Osteoblast (primary cell): Measurements from ENCODE around the gene CDK11A. TPM values are rescaled to one million over a fixed set of nuclear protein-coding genes. Genes with fewer than 3 reads are reported as not detected.

Source experiments
- DNase-seq: peaks from one replicate; pipeline ENCODE4 v3.0.0; 2011; ENCODE audit warnings: low spot score, mixed read lengths; ENCODE audit not compliant: insufficient read length; ENCODE audit errors: missing footprints
- H2AFZ ChIP-seq: 2 replicates; pipeline ENCODE4 v1.6.0; 2011; ENCODE audit warnings: mild to moderate bottlenecking, low read length
- H3K27ac ChIP-seq: 2 replicates; pipeline ENCODE4 v1.5.1; 2011; ENCODE audit warnings: mild to moderate bottlenecking, low read depth, low read length, moderate library complexity
- H3K27me3 ChIP-seq: 2 replicates; pipeline ENCODE4 v1.6.0; 2012; ENCODE audit warnings: mild to moderate bottlenecking, control low read depth, inconsistent platforms, low read length, moderate library complexity; ENCODE audit not compliant: insufficient read depth
- H3K36me3 ChIP-seq: 2 replicates; pipeline ENCODE4 v1.5.1; 2011; ENCODE audit warnings: mild to moderate bottlenecking, low read length, control low read depth, moderate library complexity; ENCODE audit not compliant: insufficient read depth
- H3K4me1 ChIP-seq: 2 replicates; pipeline ENCODE4 v1.5.1; 2011; ENCODE audit warnings: mild to moderate bottlenecking, low read length, control low read depth, moderate library complexity; ENCODE audit not compliant: insufficient read depth
- H3K4me2 ChIP-seq: 2 replicates; pipeline ENCODE4 v1.6.0; 2011; ENCODE audit warnings: mild to moderate bottlenecking, low read length; ENCODE audit not compliant: insufficient read depth
- H3K4me3 ChIP-seq: fragments of 200-600 bp; sonication (generic); 3 replicates; pipeline ENCODE4 v1.5.1; 2012; ENCODE audit warnings: mild to moderate bottlenecking, low read length, inconsistent platforms; ENCODE audit not compliant: insufficient read depth
- H3K79me2 ChIP-seq: 2 replicates; pipeline ENCODE4 v1.6.0; 2012; ENCODE audit warnings: mild to moderate bottlenecking, low read length, control low read depth, inconsistent platforms; ENCODE audit not compliant: insufficient read depth
- H3K9me3 ChIP-seq: 2 replicates; pipeline ENCODE4 v1.5.1; 2011; ENCODE audit warnings: low read depth, low read length, control low read depth
- H4K20me1 ChIP-seq: 2 replicates; pipeline ENCODE4 v1.6.0; 2012; ENCODE audit warnings: mild to moderate bottlenecking, low read length, control low read depth; ENCODE audit not compliant: insufficient read depth
- total RNA-seq: library from RNA; depleted of rRNA; stranded (reverse); fragments of >200 nt; gene quantifications from 2 replicates; pipeline ENCODE4 v1.2.3, GENCODE V29; 2012
- TF ChIP-seq, protein P1 (sequence below): IDR thresholded peaks from 2 replicates; pipeline ENCODE4 v1.5.1; 2011; ENCODE audit warnings: mild to moderate bottlenecking, low read depth, low read length, moderate library complexity; ENCODE audit errors: extremely low read depth

The CDK11A gene
- total RNA-seq, 1 donor, result 22.1 TPM

GRCh38 chr1:1669468-1670440, 54.4 kb downstream of the CDK11A start:
- Histone ChIP-seq H2AFZ (no peak overlapping the region), H3K4me2 (no peak overlapping the region), H3K27me3 (no peaks in the 10 kb centered on the region), H3K9me3 (no peaks in the 10 kb centered on the region), H3K79me2 (no peaks in the 10 kb centered on the region), H3K4me3 (no peak overlapping the region), H4K20me1 (no peaks in the 10 kb centered on the region), H3K27ac (no peak overlapping the region), H3K4me1 (no peaks in the 10 kb centered on the region), H3K36me3 (peaks cover 43% of the 10 kb centered on the region)
- peak; percentile 63 for DNase-seq
- TF ChIP-seq, protein P1, sequence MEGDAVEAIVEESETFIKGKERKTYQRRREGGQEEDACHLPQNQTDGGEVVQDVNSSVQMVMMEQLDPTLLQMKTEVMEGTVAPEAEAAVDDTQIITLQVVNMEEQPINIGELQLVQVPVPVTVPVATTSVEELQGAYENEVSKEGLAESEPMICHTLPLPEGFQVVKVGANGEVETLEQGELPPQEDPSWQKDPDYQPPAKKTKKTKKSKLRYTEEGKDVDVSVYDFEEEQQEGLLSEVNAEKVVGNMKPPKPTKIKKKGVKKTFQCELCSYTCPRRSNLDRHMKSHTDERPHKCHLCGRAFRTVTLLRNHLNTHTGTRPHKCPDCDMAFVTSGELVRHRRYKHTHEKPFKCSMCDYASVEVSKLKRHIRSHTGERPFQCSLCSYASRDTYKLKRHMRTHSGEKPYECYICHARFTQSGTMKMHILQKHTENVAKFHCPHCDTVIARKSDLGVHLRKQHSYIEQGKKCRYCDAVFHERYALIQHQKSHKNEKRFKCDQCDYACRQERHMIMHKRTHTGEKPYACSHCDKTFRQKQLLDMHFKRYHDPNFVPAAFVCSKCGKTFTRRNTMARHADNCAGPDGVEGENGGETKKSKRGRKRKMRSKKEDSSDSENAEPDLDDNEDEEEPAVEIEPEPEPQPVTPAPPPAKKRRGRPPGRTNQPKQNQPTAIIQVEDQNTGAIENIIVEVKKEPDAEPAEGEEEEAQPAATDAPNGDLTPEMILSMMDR, result no peak

- TF ChIP-seq, protein P1, result no peak
- Histone ChIP-seq H3K4me1 (peaks cover 4% of the 10 kb centered on the region), H3K9me3 (no peaks in the 10 kb centered on the region), H3K27me3 (no peaks in the 10 kb centered on the region), H3K36me3 (peaks cover 32% of the 10 kb centered on the region), H2AFZ (no peak overlapping the region), H3K4me3 (no peak overlapping the region), H3K27ac (no peak overlapping the region), H3K4me2 (no peak overlapping the region), H4K20me1 (no peaks in the 10 kb centered on the region), H3K79me2 (no peaks in the 10 kb centered on the region)
- no peak for DNase-seq
These were observed 57.6 kb downstream of the CDK11A start for GRCh38 chr1:1666526-1666925.

GRCh38 chr1:1665815-1666251, 58.3 kb downstream of the CDK11A start:
- peaks cover 26% of the 10 kb centered on the region for H3K36me3 ChIP-seq
- DNase-seq, result peak; percentile 58
- H3K4me1 ChIP-seq, result peaks cover 6% of the 10 kb centered on the region
- H3K27me3 ChIP-seq, result no peaks in the 10 kb centered on the region
- H3K27ac ChIP-seq, result no peak overlapping the region
- H3K79me2 ChIP-seq, result no peaks in the 10 kb centered on the region
- no peak overlapping the region for H2AFZ ChIP-seq
- TF ChIP-seq, protein P1, result peak; percentile 39
- H4K20me1 ChIP-seq, result no peaks in the 10 kb centered on the region
- H3K4me3 ChIP-seq, result no peak overlapping the region
- no peak overlapping the region for H3K4me2 ChIP-seq
- H3K9me3 ChIP-seq, result no peaks in the 10 kb centered on the region
